Body of pancreas (tissue), 4 donors: ENCODE measurements around the gene KCNAB1.

Experiments
- POLR2A ChIP-seq, 3 donors: fragments of 450-650 bp; IDR thresholded peaks; one replicate each; pipeline ENCODE4 v1.6.1; 2016; ENCODE audit warnings: antibody characterized with exemption in 3 of 3, mild to moderate bottlenecking in 2 of 3
- TF ChIP-seq, protein P1 (sequence below), 7 experiments: fragments of 450-650 bp in 4 of 7; fragments of 200-600 bp in 3 of 7; sonication (generic) in 3 of 7; IDR thresholded peaks; one replicate each; pipeline ENCODE4 v1.5.1; 2016 to 2019; ENCODE audit warnings: antibody characterized with exemption in 7 of 7

DNA sequence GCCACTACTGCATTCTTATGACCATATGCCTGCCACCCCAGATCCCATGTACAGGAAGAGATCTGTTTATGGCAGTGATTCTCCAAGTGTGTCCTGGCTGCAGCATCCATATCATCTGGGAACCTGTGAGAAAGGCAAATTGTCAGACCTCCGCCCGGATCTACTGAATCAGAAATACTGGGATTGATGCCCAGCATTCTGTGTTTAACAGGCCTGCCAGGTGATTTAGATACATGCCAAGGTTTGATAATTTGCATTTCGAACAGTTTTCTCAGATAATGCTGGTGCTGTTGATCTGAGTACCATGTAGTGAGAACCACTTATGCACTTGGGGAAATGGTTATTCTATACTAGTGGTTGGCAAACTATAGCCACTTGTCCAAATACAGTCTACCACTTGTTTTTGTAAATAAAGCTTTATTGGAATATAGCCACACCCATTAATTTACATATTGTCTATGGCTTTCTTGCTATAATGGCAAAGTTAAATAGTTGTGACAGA lies 269.1 kb downstream of the KCNAB1 start:
- TF ChIP-seq POLR2A (IDR thresholded peaks at IDR 0.05) = no peak
- TF ChIP-seq, protein P1, sequence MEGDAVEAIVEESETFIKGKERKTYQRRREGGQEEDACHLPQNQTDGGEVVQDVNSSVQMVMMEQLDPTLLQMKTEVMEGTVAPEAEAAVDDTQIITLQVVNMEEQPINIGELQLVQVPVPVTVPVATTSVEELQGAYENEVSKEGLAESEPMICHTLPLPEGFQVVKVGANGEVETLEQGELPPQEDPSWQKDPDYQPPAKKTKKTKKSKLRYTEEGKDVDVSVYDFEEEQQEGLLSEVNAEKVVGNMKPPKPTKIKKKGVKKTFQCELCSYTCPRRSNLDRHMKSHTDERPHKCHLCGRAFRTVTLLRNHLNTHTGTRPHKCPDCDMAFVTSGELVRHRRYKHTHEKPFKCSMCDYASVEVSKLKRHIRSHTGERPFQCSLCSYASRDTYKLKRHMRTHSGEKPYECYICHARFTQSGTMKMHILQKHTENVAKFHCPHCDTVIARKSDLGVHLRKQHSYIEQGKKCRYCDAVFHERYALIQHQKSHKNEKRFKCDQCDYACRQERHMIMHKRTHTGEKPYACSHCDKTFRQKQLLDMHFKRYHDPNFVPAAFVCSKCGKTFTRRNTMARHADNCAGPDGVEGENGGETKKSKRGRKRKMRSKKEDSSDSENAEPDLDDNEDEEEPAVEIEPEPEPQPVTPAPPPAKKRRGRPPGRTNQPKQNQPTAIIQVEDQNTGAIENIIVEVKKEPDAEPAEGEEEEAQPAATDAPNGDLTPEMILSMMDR (IDR thresholded peaks at IDR 0.05) = no peak
